IMR-90 (cell line): ENCODE data around the gene NCKAP5.

Experiments used
- BHLHE40 ChIP-seq: fragments of 150-350 bp; IDR thresholded peaks from 2 replicates; pipeline ENCODE4 v1.6.1; 2016; ENCODE audit warnings: mild to moderate bottlenecking, low read depth, low read length
- CEBPB ChIP-seq: IDR thresholded peaks from 2 replicates; pipeline ENCODE4 v1.6.1; 2012; ENCODE audit warnings: low read depth, low read length, improper control_type of control experiment
- MAZ ChIP-seq: IDR thresholded peaks from 2 replicates; pipeline ENCODE4 v1.6.1; 2012; ENCODE audit warnings: low read depth, mild to moderate bottlenecking, low read length, improper control_type of control experiment, moderate library complexity, borderline replicate concordance
- MXI1 ChIP-seq: IDR thresholded peaks from 2 replicates; pipeline ENCODE4 v1.6.1; 2012; ENCODE audit warnings: low read depth, mild to moderate bottlenecking, low read length, moderate library complexity, borderline replicate concordance
- NFE2L2 ChIP-seq: fragments of 150-350 bp; IDR thresholded peaks from 2 replicates; pipeline ENCODE4 v1.6.1; 2016; ENCODE audit warnings: low read depth, mild to moderate bottlenecking, low read length
- POLR2A ChIP-seq: IDR thresholded peaks from 2 replicates; pipeline ENCODE4 v1.6.1; 2012; ENCODE audit warnings: mild to moderate bottlenecking, low read depth, low read length
- RAD21 ChIP-seq: IDR thresholded peaks from 2 replicates; pipeline ENCODE4 v1.6.1; 2012; ENCODE audit warnings: low read length, improper control_type of control experiment
- RCOR1 ChIP-seq: IDR thresholded peaks from 2 replicates; pipeline ENCODE4 v1.6.1; 2012; ENCODE audit warnings: mild to moderate bottlenecking, low read length, improper control_type of control experiment; ENCODE audit not compliant: insufficient replicate concordance
- TF ChIP-seq, protein P1 (sequence below): conservative IDR thresholded peaks from 2 replicates; pipeline ENCODE4 v1.5.1; 2012; ENCODE audit warnings: mild to moderate bottlenecking, low read depth, low read length, improper control_type of control experiment
- TF ChIP-seq, protein P2 (sequence below): fragments of 150-350 bp; IDR thresholded peaks from 2 replicates; pipeline ENCODE4 v1.6.1; 2017; ENCODE audit warnings: mild to moderate bottlenecking, antibody characterized with exemption, low read length, low read depth

DNA sequence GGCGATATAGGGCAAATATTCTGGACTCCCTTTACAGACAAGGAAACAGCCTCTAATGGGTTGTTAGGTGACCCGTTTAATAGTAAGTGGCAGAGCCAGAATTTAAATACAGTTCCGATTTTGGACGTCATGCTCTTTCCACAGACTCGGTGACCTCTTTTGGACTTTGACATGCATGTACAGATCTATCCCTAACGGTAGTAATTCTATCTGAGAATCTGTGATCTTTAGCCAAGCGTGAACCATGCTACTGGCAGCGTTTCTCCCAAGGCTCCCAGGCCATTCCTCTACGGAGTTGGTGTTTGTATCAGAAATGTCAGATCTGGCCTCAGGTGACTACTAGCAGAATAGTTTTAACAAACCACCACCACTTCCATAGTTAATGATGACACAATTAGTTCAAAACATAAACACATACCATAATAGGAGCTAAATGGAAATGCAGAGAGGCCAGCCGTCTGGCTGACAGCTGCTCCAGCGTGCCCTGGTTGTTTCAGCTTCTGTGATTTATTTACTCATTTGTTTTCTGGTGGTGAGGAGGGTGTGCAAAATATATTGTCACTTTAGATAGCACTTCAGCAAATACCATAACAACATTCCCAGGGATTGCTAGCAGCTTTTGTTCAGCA, 593.7 kb downstream of the NCKAP5 start:
- TF ChIP-seq, protein P1, sequence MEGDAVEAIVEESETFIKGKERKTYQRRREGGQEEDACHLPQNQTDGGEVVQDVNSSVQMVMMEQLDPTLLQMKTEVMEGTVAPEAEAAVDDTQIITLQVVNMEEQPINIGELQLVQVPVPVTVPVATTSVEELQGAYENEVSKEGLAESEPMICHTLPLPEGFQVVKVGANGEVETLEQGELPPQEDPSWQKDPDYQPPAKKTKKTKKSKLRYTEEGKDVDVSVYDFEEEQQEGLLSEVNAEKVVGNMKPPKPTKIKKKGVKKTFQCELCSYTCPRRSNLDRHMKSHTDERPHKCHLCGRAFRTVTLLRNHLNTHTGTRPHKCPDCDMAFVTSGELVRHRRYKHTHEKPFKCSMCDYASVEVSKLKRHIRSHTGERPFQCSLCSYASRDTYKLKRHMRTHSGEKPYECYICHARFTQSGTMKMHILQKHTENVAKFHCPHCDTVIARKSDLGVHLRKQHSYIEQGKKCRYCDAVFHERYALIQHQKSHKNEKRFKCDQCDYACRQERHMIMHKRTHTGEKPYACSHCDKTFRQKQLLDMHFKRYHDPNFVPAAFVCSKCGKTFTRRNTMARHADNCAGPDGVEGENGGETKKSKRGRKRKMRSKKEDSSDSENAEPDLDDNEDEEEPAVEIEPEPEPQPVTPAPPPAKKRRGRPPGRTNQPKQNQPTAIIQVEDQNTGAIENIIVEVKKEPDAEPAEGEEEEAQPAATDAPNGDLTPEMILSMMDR = no peak
- TF ChIP-seq NFE2L2 (no peak), RAD21 (no peak), MAZ (no peak), MXI1 (no peak), BHLHE40 (peak; percentile 41; the same call in 1 of the 2 replicates), POLR2A (no peak), CEBPB (no peak), RCOR1 (no peak)
- TF ChIP-seq, protein P2, sequence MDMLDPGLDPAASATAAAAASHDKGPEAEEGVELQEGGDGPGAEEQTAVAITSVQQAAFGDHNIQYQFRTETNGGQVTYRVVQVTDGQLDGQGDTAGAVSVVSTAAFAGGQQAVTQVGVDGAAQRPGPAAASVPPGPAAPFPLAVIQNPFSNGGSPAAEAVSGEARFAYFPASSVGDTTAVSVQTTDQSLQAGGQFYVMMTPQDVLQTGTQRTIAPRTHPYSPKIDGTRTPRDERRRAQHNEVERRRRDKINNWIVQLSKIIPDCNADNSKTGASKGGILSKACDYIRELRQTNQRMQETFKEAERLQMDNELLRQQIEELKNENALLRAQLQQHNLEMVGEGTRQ = no peak; the same call in 1 of the 2 replicates
